Ishikawa (cell line): Measurements from ENCODE around the gene FAM234B.

ENCODE experiments used
- CREB1 ChIP-seq: IDR thresholded peaks from 2 replicates; pipeline ENCODE4 v1.6.1; 2012; ENCODE audit warnings: low read depth
- EP300 ChIP-seq: IDR thresholded peaks from 2 replicates; pipeline ENCODE4 v1.6.1; 2012; ENCODE audit warnings: borderline replicate concordance
- MAX ChIP-seq: IDR thresholded peaks from 2 replicates; pipeline ENCODE4 v1.6.1; 2012
- NFIC ChIP-seq: IDR thresholded peaks from 2 replicates; pipeline ENCODE4 v1.6.1; 2012
- TAF1 ChIP-seq: IDR thresholded peaks from 2 replicates; pipeline ENCODE4 v1.6.1; 2012; ENCODE audit warnings: low read depth, mild to moderate bottlenecking
- TCF12 ChIP-seq: IDR thresholded peaks from 2 replicates; pipeline ENCODE4 v1.6.1; 2012; ENCODE audit warnings: low read depth
- USF1 ChIP-seq: IDR thresholded peaks from 2 replicates; pipeline ENCODE4 v1.6.1; 2012
- TF ChIP-seq, protein P1 (sequence below): IDR thresholded peaks from 2 replicates; pipeline ENCODE4 v1.6.1; 2012; ENCODE audit warnings: low read depth, mild to moderate bottlenecking

GRCh38 chr12:13041224-13041623 lies 3.0 kb upstream of the FAM234B start:
- TF ChIP-seq TCF12 (no peak), NFIC (no peak), CREB1 (no peak), EP300 (no peak), MAX (no peak), TAF1 (no peak), USF1 (no peak)
- TF ChIP-seq, protein P1, sequence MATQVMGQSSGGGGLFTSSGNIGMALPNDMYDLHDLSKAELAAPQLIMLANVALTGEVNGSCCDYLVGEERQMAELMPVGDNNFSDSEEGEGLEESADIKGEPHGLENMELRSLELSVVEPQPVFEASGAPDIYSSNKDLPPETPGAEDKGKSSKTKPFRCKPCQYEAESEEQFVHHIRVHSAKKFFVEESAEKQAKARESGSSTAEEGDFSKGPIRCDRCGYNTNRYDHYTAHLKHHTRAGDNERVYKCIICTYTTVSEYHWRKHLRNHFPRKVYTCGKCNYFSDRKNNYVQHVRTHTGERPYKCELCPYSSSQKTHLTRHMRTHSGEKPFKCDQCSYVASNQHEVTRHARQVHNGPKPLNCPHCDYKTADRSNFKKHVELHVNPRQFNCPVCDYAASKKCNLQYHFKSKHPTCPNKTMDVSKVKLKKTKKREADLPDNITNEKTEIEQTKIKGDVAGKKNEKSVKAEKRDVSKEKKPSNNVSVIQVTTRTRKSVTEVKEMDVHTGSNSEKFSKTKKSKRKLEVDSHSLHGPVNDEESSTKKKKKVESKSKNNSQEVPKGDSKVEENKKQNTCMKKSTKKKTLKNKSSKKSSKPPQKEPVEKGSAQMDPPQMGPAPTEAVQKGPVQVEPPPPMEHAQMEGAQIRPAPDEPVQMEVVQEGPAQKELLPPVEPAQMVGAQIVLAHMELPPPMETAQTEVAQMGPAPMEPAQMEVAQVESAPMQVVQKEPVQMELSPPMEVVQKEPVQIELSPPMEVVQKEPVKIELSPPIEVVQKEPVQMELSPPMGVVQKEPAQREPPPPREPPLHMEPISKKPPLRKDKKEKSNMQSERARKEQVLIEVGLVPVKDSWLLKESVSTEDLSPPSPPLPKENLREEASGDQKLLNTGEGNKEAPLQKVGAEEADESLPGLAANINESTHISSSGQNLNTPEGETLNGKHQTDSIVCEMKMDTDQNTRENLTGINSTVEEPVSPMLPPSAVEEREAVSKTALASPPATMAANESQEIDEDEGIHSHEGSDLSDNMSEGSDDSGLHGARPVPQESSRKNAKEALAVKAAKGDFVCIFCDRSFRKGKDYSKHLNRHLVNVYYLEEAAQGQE, result no peak
